ENCODE results near the gene PPP1R26. TPM values are rescaled to one million over a fixed set of nuclear protein-coding genes. Genes with fewer than 3 reads are reported as not detected.
"Not testable (repeated sequence)": the region's sequence is repeated elsewhere in the genome, so short reads cannot be mapped to it uniquely, and the experiment has no call there.

The PPP1R26 gene
- total RNA-seq, 1 donor from 2014 or later = 1.1 TPM

GRCh38 chr9:135504262-135505243 lies 25.0 kb downstream of the PPP1R26 start:
- intact Hi-C loops (cut with micrococcal nuclease) = loop anchor here (5.0 kb wide), 1 partner anchor 1437 kb away; the partner anchor contains the start of gene BRD3

- intact Hi-C loops (cut with micrococcal nuclease) = no loop called here
Measured at GRCh38 chr9:135505406-135506187, 26.0 kb downstream of the PPP1R26 start.

- intact Hi-C loops (cut with micrococcal nuclease) = no loop called here
Measured at GRCh38 chr9:135506327-135507103, 26.9 kb downstream of the PPP1R26 start.

GRCh38 chr9:135507104-135508035 lies 27.8 kb downstream of the PPP1R26 start:
- intact Hi-C loops (cut with micrococcal nuclease) = no loop called here

GRCh38 chr9:135508211-135508820 lies 28.7 kb downstream of the PPP1R26 start:
- intact Hi-C loops (cut with micrococcal nuclease) = no loop called here

- intact Hi-C loops (cut with micrococcal nuclease) = no loop called here
Measured at GRCh38 chr9:135509458-135509857, 29.9 kb downstream of the PPP1R26 start.

GRCh38 chr9:135512241-135512603 lies 32.6 kb downstream of the PPP1R26 start:
- intact Hi-C loops (cut with micrococcal nuclease) = no loop called here

- intact Hi-C loops (cut with micrococcal nuclease) = no loop called here
Measured at GRCh38 chr9:135512904-135513303, 33.3 kb downstream of the PPP1R26 start.

GRCh38 chr9:135513351-135513846 lies 33.8 kb downstream of the PPP1R26 start:
- intact Hi-C loops (cut with micrococcal nuclease) = no loop called here

GRCh38 chr9:135513906-135514305 lies 34.3 kb downstream of the PPP1R26 start:
- intact Hi-C loops (cut with micrococcal nuclease) = not testable (repeated sequence)

GRCh38 chr9:135514342-135515082 lies 34.9 kb downstream of the PPP1R26 start:
- intact Hi-C loops (cut with micrococcal nuclease) = no loop called here

GRCh38 chr9:135515083-135515951 lies 35.7 kb downstream of the PPP1R26 start:
- intact Hi-C loops (cut with micrococcal nuclease) = no loop called here

- intact Hi-C loops (cut with micrococcal nuclease) = no loop called here
Measured at GRCh38 chr9:135516132-135516860, 36.7 kb downstream of the PPP1R26 start.

GRCh38 chr9:135517407-135517822 lies 37.8 kb downstream of the PPP1R26 start:
- intact Hi-C loops (cut with micrococcal nuclease) = no loop called here

GRCh38 chr9:135519179-135519971 lies 39.8 kb downstream of the PPP1R26 start:
- intact Hi-C loops (cut with micrococcal nuclease) = no loop called here

- intact Hi-C loops (cut with micrococcal nuclease) = no loop called here
Measured at GRCh38 chr9:135520916-135521607, 41.5 kb downstream of the PPP1R26 start, which contains the start of gene LCN1. TSS of gene LCN1 (plus strand) at chr9:135521440. CDS start at chr9:135521498, 58 bp downstream.

Measured in T-helper 2 cell treated with Interferon-gamma antibody and Interleukin-4, amounts not matched to agents 100 ng/mL and 5 ng/mL, for 36 hours (primary cell).